Limb (tissue), 2 donors: ENCODE measurements around the gene EPHB2.

Experiments
- DNase-seq, 2 donors: peaks; one replicate each; pipeline ENCODE4 v3.0.0-alpha.2; 2016; ENCODE audit errors: extremely low spot score in 2 of 2

EPHB2 gene

DNA sequence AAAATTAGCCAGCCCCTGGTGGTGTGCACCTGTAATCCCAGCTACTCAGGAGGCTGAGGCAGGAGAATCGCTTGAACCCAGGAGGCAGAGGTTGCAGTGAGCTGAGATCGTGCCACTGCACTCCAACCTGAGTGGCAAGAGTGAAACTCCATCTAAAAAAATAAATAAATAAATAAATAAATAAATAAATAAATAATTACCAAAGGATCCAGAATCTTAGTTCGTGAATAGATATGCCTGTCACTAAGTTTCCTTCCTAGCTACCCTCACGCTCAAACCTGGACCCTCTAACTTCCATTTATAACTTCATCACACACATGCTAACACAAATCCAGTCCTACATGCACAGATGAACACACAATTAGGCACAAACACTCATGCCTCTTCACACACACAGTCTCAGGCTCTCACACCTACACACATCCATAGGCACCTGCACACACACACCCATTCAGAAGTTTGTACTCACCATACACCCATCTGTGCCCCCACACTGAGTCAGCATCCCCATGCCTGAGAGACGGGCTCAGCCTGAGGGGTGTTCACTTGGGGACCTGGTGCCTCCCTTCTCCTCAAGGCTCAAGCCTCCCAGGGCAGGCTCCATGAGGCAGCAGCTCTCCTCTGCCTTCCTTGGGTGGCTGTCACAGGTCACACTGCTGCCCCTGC, 200.5 kb downstream of the EPHB2 start:
- DNase-seq = no peak

DNA sequence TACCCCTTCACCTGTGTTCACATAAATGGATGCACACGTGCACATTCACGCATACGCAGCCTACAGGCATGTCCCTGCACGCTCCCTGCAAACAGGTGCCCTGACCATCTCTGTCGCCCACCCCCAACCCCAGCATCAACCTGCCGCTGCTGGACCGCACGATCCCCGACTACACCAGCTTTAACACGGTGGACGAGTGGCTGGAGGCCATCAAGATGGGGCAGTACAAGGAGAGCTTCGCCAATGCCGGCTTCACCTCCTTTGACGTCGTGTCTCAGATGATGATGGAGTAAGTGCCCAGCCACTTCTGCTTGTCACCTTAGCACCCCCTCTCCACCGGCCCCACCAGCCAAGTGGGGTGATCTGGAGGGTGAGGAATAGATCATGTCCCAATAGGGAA, 201.7 kb downstream of the EPHB2 start:
- no peak for DNase-seq

GRCh38 chr1:22913421-22914141, 202.9 kb downstream of the EPHB2 start:
- DNase-seq = no peak

DNA sequence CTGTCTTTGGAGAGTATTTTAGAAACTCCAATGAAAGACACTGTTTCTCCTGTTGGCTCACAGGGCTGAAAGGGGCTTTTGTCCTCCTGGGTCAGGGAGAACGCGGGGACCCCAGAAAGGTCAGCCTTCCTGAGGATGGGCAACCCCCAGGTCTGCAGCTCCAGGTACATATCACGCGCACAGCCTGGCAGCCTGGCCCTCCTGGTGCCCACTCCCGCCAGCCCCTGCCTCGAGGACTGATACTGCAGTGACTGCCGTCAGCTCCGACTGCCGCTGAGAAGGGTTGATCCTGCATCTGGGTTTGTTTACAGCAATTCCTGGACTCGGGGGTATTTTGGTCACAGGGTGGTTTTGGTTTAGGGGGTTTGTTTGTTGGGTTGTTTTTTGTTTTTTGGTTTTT, 203.5 kb downstream of the EPHB2 start:
- no peak for DNase-seq

DNA sequence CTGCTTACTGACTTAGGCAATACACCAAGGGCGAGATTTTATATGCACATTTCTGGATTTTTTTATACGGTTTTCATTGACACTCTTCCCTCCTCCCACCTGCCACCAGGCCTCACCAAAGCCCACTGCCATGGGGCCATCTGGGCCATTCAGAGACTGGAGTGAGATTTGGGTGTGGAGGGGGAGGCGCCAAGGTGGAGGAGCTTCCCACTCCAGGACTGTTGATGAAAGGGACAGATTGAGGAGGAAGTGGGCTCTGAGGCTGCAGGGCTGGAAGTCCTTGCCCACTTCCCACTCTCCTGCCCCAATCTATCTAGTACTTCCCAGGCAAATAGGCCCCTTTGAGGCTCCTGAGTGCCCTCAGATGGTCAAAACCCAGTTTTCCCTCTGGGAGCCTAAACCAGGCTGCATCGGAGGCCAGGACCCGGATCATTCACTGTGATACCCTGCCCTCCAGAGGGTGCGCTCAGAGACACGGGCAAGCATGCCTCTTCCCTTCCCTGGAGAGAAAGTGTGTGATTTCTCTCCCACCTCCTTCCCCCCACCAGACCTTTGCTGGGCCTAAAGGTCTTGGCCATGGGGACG, 204.1 kb downstream of the EPHB2 start:
- DNase-seq = no peak

DNA sequence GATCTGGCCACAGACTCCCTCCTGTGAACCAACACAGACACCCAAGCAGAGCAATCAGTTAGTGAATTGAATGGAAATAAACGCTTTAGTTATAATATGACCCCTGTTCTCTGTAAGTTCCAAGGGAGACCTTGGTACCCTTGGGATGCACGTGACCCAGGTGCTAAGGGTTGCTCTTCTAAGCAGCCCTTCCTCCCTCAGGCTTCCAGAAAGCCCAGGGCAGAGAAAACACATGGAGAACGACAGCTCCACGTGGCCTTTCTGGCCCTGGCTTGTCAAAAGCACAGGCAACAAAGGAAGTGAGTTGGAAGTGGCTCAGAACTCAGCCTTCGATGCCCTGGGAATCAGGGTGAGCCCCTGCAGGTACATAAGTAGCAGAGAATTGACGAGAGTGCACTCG, 204.6 kb downstream of the EPHB2 start:
- DNase-seq = no peak

- DNase-seq = no peak
Observed at GRCh38 chr1:22915816-22916470, 205.3 kb downstream of the EPHB2 start.

GRCh38 chr1:22916471-22916820, 205.8 kb downstream of the EPHB2 start:
- DNase-seq = no peak

- no peak for DNase-seq
Observed at GRCh38 chr1:22917989-22918388, 207.3 kb downstream of the EPHB2 start.

GRCh38 chr1:22918644-22919043, 208.0 kb downstream of the EPHB2 start:
- no peak for DNase-seq

- DNase-seq = no peak
Observed at GRCh38 chr1:22919341-22920025, 208.8 kb downstream of the EPHB2 start.

DNA sequence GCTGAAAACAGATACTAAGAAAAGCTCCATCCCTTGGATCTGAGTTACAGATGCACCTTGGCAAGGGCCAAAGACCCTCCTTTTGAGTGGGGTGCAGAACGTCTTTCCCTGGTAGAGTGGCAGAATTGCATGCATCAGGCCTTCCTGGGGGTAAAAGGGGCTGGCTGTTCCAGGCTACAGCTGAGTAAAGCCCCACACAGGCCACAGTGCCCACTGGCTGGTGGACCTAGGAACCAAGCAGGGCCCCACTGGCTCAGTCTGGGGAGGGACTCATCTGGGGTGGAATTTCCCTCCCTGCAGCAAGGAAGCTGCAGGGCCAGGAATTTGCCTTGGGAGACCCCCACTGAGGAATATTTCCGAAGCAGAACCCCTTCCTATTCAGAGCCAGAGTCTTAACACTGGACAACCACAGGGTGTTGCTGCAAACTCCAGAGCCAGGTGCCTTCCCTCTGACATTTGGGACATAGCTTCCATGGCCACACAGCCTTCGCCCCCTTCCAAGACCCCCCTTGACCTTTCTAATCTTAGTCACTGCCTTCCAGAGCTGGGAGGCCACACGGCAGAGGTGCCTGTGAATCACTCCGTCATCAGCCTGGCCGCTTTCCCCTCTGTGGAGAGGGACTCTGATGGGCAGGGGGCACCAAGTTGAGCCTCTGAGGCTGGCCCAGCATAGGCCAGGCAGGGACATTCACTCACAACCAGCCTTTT, 209.5 kb downstream of the EPHB2 start:
- DNase-seq = no peak

DNA sequence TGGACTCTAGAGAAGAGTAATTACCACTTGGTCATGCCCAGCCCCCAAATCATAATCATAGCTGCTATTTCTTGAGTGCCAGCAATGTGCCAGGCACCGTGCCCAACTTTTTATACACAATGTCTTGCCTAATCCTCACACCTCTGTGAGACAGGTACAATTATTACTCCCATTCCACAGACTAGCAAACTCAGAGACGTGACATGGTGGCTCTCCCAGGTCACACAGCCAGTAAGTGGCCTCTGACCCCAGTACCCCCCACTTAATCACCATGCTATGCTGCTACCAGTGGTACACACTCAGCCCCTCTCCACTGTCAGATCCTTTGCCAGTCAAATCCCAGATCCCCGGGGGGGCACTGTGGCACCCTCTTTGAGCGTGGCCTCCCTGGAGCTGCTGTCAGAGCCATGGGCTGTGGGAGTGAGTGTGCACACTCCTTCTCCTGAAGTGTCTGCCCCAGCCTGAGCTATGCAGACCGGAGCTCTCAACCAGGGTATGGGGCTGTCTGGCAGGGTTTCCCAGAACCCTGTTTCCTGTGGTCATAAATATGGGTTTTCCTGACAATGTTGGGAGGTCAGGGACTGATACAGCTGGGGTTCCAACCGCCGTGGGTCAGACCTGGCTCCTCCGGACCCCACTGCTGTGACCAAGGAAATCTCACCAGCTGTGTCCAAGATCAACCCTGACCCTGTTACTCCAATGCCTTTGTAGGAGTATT, 210.3 kb downstream of the EPHB2 start:
- no peak for DNase-seq

DNA sequence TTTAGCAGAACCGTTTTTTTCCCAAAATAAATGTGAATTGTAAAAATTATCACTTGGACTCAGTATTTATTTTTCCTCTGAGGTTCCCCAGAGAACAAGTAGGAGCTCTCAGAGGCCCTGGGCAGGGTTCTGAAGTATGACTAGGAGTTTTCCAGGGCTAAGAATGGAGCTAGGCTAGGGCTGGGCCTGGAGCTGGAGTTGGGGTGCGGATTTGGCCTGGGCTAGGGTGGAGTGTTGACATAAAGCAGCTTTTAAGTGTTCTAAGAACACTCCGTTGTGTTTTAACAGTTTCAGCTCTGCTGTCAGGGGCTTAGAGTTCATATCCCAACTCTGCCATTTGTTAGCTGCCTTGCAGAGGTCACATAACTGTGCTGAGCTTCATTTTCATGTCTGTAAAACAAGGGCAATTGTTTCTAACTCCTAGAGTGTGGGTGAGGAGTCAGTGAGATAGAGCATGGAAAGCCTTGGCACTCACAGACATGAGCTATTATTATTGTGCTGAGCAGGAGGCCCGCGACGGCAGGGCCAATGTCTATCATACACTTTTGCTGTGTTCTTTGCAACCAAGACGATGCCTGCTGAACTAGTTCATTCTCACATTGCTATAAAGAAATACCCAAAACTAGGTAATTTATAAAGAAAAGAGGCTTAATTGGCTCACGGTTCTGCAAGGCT, 210.9 kb downstream of the EPHB2 start:
- no peak for DNase-seq

- DNase-seq = no peak
Observed at GRCh38 chr1:22922640-22923039, 212.0 kb downstream of the EPHB2 start.

DNA sequence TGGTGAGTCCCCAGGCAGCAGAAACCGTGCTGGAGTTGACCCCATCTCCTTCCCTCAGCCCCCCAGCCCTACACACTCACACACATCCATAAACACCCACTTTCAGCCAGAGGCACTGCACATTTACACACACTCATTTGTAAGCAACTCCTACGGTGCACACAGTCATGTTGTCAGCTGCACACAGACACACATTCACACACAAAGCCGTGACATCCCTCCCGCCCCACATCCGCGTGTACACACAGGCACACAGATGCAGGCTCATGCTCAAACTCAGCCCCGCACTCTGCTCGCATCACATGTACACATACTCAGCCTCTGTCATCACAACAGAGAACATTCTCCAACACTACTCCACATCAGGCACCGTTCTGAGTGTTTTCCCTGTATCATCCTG, 214.5 kb downstream of the EPHB2 start:
- no peak for DNase-seq

GRCh38 chr1:22930240-22930912, 219.7 kb downstream of the EPHB2 start:
- DNase-seq = peak; percentile 38 to 74

DNA sequence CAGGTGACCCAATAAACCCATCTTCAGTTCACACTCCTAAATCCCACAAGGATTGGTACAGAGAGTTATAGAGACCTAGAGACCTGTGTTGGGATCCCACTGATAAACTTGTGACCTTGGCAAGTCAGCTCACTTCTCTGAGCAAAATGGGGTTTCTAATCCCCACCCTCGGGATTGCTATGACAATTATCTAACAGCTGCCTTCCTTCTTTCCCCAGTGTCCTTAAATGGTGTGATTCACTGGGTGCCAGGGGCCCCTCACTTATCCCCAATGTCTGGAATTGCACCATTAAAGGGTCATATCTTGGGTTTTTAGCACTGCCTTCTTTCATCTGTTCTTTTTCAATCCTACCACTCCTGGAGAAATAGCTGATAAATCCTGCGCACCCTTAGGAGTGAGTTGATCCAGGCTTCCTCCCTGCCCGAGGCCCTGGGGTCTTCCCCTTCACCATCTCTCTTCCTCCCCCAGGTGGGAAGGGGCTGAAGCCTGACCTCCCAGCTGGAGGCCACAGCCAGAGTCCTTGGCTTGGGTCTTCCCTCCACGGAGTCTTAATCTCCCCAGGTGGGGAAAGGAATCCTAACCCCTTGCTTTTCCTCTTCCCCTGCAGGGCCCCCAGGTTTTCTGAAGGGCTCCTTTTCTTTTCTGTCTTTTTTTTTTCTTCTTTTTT, 222.3 kb downstream of the EPHB2 start:
- no peak for DNase-seq

DNA sequence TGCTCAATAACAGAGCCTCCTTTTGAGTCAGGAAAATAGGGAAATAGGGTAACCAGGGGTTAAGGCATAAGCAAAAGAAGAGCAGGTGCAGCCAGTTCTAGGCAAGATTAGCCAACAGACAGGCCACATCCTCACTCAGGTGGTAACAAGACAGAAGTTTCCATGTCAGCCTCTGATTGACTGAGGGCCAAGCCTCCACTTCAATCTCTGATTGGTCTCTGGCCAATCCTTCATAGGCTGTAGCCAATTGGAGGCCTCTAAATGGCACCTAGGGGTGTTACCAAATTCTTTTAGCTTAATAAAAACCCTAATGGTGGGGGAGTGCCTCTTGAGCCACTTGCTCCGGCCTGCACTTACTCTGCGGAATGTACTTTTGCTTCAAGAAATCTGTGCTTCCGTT, 224.8 kb downstream of the EPHB2 start:
- DNase-seq = no peak
